ENCODE measurements around the gene SLC27A3.

SLC27A3 gene, protein sequence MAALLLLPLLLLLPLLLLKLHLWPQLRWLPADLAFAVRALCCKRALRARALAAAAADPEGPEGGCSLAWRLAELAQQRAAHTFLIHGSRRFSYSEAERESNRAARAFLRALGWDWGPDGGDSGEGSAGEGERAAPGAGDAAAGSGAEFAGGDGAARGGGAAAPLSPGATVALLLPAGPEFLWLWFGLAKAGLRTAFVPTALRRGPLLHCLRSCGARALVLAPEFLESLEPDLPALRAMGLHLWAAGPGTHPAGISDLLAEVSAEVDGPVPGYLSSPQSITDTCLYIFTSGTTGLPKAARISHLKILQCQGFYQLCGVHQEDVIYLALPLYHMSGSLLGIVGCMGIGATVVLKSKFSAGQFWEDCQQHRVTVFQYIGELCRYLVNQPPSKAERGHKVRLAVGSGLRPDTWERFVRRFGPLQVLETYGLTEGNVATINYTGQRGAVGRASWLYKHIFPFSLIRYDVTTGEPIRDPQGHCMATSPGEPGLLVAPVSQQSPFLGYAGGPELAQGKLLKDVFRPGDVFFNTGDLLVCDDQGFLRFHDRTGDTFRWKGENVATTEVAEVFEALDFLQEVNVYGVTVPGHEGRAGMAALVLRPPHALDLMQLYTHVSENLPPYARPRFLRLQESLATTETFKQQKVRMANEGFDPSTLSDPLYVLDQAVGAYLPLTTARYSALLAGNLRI

DNA sequence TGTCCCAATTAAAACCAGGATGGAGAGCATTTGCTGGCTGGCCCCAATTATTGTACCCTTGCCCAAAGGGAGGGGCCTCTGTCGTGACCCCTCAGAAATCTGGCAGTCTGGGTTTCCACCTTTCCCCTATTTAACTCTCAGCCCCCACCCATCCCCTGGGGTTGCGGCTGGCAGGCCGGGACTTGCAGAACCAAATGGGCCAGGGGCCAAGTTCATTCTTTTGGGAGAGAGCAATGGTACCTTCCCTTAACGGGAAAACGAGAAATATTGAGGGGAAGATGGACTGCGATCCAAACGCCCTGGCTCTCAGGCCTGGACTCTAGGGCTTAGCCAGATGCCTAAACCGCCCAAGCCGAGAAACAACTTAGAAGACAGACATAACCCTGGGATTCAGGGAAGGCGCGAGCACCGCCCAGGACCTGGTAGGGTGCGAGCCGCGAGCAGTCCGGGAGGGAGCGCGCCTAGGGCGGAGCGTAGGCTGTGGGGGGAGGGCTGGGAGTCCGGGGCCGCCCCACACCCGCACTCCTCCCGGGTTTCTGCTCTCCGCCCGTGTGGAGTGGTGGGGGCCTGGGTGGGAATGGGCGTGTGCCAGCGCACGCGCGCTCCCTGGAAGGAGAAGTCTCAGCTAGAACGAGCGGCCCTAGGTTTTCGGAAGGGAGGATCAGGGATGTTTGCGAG lies at the start of gene SLC27A3:
TSS of gene SLC27A3 (plus strand) at position 628 of the 678 bp plus-strand sequence. CDS start 91 bp downstream, outside the sequence.
- DNase-seq = no peak

DNA sequence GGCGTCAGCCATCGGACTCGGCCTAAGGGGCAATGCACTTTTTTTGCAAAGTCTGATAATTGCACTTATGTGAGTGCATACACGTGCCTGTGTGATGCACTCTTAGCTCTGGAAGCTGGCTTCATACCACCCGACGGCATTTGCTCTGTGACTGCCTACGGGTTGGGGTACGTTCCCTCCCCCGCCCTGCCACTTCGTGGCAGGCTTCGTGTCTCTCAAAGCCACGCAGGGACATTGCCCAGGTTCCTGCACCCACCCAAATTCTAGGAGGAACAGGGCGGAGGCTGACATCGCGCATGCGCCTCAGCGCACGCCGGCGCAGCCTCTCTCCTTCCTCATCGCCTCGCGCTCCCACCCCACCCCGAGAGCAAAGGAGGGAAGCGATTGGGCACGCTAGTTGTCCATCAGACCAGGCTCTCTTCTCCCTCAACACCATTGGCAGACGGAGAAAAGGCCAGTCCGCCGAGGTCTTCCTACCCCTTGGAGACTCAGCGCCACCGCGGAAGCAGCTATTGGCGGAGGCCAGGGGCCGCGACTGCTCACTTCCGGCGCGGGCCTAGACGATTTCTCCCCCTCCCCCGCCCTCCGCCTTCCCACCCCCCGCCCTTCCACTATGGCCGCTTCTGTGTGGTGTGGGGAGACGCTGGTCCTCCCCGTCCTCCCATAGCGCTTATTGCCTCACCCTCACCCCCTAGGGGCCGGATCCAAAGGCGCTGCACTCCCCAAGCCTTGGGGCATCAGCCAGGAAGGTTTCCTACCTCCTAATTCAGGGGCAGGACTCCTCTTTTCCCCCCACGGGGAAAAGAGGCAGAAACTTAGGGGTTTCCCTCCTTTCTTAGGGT lies 47.5 kb upstream of the SLC27A3 start, which contains the start of gene INTS3:
TSS of gene INTS3 (plus strand) at position 588 of the 842 bp plus-strand sequence. CDS start 585 bp downstream, outside the sequence.
- DNase-seq = peak; percentile 100

DNA sequence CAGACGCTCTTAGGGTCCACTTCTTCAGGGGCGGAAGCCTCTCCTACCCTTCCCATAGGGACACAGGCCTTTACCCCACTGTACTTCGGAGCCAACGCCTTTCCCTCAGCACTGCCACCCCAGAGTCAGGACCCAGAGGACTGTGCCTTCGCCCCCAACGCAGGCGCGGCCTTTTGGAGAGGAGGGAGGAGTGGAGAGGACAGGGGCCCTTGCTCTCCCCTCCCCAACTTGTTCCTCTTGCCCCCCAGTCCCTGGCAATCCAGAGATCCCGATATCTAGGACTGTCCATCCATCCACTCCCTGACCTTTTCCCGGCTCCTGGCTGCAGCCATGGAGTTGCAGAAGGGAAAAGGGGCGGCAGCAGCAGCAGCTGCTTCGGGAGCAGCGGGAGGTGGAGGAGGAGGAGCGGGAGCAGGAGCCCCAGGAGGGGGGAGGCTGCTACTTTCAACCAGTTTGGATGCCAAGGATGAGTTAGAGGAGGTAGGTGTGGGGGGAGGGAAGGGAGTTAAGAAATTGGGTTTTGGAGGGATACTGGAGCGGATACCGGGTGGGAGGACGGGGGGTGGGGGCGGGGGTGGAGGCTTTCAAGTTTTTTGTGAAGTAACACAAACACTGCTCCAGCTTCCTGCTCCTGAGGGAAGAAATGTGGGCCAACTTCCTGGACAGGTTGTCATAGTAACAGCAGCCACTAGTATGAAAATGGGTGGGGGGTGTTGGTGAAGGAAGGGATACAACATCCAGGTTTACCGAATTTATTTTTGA lies 46.7 kb upstream of the SLC27A3 start:
- DNase-seq = peak; percentile 49

DNA sequence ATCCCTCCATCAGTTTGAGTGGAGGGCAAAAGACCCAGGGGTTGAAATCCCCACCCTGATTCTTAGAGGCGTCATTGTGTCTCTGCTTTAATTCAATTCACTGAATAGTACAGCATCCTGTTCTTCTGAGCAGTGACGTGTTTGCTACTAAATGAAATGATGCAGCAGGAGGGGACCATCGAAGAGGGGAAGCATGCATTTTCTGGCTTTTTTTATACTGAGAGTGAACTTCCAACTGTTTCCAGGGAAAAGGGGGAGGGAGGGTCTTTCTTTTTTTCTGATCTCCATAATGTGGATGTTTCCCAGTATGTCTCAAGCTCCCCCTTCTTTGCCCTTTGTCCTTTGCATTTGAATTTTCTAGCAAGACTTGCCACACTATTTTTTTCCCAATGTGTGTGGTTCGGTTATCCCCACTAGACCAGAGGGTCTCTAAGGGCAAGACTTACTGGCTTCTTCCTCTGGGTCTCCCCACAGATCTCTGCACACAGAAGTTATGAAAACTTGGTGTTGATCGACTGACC lies 44.7 kb upstream of the SLC27A3 start:
- no peak for DNase-seq

DNA sequence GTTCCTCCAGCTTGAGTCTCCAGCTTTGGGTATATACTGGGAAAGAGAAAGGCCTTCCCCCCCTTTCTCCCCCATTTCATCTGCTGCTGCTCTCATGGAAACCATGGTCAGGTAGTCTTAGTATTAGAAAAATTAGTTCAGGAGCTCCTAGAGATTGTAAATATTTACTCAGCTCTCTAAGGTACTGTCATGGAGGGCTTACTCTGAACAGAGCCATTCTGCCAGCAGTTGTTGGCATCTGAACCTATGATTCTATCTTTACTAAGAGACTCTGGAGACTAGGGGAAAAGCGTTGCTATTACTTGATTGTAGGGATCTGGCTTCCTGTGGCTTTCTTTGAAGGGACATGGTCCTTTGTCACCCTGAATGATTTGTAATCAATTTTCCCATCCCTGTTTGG lies 41.2 kb upstream of the SLC27A3 start:
- DNase-seq = no peak

DNA sequence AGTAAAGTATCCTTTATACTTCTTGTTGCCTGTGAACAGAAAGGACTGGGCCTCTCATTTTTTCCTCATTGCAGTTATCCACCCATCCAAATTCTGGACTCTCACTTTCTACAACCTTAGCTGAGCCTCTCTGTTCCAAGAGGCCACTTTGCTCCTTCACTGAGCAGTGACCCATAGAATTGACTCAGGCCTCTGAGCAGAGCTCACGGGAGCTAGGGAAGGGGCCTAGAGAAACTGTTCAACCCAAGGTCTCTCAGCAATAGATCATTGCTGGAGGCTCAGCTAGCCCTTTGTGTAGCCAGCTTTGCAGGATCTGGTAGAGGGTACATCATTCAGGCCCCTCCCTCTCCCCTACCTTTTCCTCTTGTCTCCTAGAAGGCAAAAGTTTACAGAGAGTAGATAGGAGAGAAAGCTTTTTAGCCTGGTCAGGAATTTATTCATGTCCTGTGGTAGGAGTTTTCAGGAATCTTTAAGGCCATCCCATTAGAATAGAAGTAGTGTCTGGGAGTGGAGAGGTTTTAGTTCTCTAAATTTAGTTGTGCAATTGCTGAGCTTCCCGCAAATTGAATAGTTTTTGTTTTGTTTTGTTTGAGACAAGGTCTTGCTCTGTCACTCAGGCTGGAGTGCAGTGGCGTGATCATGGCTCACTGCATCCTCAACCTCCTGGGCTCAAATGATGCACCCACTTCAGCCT lies 40.7 kb upstream of the SLC27A3 start:
- no peak for DNase-seq

DNA sequence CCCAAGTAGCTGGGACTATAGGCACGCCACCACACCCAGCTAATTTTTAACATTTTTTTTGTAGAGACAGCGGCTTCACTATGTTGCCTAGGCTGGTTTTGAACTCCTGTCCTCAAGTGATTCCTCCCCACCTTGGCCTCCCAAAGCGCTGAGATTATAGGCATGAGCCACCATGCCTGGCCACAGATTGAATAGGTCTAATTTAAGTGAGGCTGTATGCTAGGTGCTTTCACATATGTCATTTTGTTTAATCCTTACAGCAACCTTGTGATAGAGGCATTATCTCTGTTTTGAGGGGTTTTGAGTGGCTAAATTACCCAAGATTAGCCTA lies 40.2 kb upstream of the SLC27A3 start:
- no peak for DNase-seq

DNA sequence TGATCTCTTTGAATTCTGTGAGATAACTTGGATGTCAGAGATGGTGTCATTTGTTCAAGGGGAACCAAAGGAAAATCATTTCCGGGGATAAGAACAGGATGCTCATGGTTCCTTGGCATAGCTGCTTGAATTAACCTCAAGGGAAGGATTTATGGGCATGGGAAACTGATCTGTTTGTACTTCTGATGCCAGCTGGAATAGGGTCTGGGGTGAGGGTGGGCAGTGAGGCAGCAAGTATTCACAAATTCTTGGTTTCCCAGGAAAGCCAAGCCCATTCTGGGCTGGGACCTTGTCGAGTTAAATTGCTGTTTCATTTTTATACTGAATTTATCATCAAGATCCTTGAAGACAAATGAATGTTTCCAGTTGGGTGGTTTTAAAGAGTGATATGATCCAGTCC lies 33.2 kb upstream of the SLC27A3 start:
- DNase-seq = no peak

DNA sequence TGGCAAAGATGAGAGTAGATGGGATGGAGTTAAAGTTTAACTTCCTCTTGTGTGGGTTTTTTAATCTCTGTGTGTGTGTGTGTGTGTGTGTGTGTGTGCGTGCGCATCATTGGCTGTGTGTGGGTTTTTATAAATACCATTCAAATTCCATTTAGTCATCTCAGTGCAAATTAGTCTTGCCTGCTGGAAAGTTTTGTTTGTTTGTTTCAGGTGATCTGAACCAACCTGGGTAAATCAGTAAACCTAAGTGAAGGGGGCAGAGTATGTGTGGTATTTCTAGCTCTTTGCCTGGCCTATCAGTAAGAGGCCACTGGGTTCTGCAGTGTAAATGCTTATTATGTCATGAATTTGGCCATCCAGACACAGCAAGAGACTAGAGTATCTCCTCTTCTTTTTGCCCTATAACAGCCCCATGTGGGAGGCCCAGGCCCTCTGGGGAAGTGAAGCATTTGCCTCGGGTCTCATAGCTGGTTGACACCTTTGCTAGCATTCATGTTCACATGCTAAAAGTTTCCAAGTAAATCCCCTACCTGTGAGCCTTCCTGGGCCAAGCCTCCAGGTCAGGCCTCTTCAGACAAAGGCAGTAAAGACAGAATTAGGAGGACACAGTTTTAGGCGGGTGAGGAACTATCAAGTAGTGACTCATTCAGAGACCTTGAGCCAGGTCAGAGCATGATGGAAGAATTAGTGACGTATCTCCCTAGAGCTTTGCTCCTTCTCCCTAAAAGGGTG lies 32.6 kb upstream of the SLC27A3 start:
- DNase-seq = no peak

DNA sequence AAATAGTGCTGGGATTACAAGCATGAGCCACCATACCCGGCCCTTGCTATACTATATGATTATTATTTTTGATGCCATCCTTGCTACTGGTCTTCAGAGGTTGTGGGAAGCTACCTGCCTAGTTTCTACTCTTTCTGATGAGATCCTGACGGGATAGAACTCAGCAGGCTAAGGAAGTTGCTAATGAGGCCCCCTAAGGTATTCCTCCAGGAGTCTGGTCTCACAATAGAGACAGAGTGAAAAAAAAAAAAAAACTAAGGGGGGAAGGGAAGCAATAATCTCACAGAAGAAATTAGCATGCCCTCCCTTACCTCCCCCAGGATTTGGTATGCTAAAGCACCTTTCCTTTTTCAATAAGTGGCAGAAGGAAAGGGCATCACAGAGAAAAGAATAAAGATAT lies 29.8 kb upstream of the SLC27A3 start:
- DNase-seq = no peak

DNA sequence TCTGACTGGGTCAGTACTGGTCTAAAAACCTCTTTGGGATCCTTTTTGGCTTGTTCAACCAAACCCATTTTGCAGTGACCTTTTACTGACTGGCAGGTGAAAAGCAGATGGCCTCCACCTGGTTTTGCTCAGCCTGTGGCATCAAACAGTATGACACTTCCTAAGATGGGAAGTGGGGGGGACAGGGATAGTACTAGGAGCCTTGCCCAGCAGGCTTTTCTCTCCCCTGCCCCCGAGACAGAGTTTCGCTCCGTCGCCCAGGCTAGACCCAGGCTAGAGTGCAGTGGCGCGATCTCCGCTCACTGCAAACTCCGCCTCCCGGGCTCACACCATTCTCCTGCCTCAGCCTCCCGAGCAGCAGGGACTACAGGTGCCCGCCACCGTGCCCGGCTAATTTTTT lies 29.0 kb upstream of the SLC27A3 start:
- no peak for DNase-seq

DNA sequence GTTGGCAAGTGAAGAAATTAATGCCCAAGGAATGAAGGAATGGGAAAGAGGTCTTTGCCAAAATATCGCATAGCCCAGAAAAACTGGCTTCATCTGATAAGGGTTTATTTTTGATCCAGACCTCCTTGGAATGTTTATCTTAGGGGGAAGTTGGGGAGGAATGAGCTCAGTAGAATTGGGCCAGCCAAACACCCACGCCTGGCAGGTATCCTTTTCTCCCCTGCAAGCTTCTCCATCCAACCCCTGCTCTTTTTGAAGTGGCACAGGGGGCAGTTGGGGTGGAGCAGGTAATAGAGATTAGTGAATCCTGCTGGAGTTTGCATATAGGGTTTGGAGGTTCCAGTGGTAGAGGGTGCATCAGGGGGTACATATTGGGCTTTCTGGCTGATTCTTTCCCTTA lies 26.3 kb upstream of the SLC27A3 start:
- DNase-seq = no peak

DNA sequence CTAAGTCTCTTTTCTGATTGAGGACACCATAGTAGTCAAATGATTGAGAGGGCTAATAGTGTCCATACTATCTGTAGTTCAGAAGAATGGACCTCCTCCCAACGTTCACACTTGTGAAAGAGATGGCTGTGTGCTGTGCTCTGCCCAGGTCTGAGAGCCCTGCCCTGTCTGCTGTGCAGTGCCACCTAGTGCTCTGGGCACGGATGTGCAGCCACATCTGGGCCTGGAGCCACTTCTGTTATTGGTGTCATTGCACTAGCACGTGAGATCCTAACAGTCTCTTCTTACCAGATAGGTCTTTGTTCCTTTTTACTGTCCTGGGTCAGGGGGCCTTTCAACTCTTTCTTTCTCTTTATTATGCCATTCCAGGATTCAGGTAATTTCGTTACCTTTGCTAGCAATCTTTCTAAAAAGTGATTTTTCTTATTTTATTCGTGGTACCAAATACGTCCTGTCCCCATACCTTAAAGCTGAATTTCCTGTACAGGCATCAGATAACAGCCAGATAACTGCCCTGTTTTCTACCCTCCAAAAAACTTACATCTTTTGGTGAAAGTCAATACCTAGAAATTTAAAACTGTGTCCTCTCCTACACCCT lies 25.7 kb upstream of the SLC27A3 start:
- DNase-seq = peak; percentile 86

DNA sequence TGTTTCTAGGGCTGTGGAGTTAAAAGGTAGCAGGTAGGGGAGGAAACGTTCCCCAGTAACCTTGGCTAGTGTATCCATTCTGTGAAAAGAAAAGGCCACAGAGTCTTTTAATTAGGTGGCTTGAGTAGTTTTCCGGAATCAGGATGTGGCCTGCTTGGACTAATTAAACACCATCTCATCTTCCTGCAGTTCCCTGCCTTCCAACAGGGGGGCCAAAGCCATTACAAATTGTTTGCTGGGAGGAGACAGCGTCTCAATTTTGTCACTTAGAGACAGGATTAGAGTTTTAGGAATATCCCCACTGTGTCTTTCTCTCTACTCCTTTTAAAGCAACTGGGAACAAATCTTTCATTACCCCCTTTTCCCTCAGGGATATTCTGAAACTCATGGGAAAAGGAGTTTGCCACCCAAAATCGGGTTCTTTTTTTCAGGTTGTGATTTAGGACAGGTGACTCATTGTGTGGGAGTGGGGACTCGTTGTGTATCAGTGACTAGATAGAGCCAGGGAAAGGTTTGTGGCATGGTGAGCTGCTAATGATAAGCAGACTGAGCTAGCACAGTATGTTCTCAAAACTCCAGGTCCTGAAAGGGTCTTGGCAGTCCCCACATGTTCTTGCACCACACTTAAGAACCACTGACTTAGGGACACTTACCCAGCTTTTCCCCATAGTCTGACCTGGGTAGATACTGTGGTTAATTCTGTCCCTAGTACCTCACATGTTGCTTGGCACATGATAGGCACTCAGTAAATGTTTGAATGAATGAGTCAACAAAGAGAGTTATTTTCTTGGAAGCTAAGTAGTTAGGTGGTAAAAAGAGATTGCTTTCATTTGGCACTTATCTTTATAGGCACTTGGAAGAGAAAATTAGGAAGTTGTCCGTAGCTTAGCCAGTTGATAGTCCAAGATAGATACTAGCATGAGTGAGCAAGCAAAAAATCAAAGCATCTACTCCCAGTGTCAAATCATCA lies 24.9 kb upstream of the SLC27A3 start:
- DNase-seq = no peak

DNA sequence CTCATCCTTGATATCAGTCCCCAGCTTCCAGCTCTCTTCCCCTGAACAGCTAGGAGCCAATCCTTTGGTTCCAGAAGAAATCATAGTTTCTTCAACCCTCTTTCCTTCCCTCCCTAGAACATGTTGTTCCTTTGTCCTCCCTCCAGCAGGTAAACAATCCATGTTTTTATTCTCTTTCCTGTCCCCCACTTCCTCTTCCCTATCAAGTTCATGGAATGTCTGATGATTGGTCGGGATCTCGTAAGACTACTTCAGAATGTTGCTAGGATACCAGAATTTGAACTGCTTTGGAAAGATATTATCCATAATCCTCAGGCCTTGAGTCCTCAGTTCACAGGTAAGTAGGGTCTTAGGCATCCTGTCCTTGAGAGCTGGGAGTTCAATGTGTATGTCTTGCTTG lies 23.1 kb upstream of the SLC27A3 start:
- no peak for DNase-seq

DNA sequence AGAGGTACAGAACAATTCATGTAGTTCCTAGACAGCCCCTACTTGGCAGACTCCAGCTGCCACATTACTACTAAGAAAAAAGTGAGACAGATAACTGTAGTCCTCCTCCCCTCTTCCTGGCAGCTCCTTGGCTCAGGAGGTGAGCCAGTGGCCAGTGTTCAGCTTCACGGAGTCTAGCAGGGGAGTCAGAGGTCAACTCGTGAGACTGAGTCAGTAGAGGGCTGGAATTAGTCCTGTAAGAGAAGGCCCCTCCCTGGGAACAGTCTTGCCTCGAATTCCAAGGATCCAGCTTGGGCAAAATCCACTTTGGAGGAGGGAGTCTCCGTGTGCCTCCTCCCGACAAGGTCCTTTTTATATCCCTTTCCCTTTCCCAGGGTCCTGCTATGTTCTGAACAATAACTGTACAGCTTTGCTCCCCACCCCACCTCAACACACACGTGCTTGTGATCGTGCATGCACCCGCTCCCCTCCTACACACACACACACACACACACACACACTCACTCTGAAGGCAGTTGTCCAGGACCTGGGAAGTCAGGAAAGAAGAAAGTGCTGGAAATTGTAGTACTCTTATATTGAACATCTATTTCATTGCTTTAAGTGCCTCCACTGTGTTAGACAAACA lies 22.5 kb upstream of the SLC27A3 start:
- DNase-seq = no peak

DNA sequence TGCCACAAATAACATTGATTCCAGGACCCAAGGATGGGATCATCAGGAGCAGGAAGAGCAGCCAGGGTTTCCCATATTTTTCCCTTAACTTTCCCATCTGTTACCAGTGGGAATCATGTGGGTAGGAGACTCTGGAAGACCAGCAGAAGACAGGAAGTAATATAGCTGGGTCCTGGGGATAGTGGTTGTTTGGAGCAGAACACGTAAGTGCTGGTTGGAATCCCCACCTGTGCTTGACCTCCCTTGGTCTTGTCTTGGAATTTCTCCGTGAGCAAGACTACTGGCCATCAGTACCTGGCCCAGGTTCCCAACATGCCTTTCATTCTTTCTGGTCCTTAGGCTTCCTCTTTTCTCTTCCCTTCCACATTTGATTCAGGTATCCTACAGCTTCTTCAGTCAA lies 20.9 kb upstream of the SLC27A3 start:
- DNase-seq = no peak

DNA sequence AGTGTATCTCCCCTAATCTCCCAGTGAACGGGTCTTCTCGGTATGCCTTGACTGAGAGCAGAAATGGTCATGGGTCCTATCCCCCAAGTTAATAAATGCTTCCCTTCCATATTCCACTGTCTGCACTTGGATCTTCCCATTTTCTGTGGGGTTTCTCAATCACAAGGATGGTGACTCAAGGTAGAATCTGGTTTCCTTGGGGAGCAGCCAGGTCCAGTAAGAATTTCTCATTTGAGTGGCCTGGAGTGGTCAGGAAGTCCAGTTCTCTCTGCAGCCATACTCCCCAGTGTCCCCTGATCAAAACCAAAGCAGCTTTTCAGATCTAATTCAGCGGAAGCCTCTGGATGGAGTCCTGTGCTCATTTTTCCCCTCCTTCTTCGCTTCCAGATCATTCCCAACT lies 14.8 kb upstream of the SLC27A3 start:
- no peak for DNase-seq
